ENCODE measurements around the gene RAP1A.
"Not testable (repeated sequence)": the region's sequence is repeated elsewhere in the genome, so short reads cannot be mapped to it uniquely, and the experiment has no call there.

Gene RAP1A

DNA sequence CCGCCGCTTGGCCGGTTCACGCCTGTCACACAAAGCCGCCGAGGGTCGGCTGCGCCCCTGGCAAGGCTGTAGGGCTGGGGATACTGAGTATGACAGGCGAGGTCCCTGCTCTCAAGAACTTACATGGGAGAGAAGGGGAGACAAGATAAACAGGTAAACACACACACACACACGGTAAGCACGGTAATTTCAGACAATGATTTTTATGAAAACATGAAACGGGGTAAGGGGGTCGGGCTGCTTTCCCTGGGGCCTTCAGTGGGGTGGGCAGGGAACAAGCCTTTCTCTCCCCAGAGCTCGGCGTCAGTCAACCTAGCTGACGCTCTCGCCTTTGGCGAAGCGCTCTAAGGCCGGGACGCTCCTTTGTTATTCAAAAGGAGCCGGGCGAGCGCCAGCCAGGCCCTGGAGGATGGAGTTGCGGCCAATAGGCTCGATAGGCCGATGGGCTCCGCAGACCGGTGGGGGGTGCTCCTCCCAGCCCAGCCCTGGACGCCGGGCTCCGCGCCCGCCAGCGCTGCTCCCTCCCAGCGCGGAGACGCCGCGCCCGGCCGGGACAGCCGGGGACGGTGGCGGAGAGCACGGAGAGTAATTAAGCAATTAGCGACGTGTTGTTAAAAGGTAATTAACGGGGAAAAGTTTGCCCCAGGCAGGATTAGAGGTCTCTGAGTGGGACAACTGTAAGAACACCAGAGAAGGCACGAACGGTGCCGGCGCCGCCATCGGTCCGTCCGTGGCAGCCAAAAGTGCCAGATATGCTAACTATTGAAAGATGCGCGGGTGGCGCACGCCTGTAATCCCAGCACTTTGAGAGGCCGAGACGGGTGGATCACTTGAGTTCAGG, 120.6 kb downstream of the RAP1A start:
- Mint-ChIP-seq H3K36me3 (no peaks in the 10 kb centered on the region), H3K4me1 (peaks cover 16% of the 10 kb centered on the region), H3K9me3 (no peaks in the 10 kb centered on the region), H3K27ac (peak overlapping the region; percentile 64), H3K4me3 (peak overlapping the region; percentile 96), H3K27me3 (peaks cover 7% of the 10 kb centered on the region)
- DNase-seq (ENCODE audit: low spot score in 2 of 2) (peak; percentile 21 to 53), ATAC-seq (ENCODE audit: low read depth) (peak; percentile 12)

DNA sequence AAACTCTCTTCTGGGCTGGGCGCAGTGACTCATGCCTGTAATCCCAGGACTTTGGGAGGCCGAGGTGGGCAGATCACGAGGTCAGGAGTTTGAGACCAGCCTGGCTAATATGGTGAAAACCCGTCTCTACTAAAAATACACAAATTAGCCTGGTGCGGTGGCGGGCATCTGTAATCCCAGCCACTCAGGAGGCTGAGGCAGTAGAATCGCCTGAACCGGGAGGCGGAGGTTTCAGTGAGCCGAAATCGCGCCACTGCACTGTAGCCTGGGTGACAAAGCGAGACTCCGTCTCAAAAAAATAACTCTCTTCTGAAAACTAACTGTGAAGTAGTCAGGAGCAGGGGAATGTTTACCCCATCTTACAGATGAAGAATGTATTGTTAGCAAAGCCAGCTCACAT, 122.7 kb downstream of the RAP1A start:
- not testable (repeated sequence) for H3K27ac Mint-ChIP-seq; H3K4me3 Mint-ChIP-seq; H3K36me3 Mint-ChIP-seq; ATAC-seq (ENCODE audit: low read depth); H3K9me3 Mint-ChIP-seq; DNase-seq (ENCODE audit: low spot score in 2 of 2); H3K27me3 Mint-ChIP-seq
- peaks cover 18% of the 10 kb centered on the region for H3K4me1 Mint-ChIP-seq

DNA sequence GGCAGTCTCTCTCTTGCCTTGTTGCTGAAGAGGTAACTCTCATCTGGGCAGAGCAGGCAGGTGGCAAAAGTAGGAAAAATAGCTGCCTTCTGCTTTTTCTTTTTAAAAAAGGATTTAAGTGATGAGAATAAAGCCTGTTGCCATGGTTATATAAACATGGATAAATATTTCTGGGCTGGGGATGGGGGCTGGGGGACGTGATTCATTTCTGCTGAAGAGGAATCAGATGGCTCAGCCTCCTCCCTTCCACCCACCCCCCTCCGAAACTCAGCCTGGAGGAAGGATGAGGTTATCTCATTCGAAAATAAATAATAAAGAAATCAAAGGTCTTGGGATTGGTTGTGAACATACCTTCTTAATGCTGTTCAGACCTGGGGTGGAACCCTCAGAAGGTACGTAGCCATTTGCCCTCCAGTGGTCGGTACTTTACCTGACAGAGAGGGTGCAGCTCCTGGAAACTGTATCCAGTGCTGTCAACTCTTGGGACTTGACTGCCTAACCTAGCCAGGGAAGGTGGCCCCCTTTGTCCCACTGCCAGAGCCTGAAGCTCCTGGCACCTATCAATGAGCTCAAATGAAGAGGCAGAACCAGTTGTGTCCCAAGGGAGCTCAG, 123.5 kb downstream of the RAP1A start:
- Mint-ChIP-seq H3K9me3 (no peaks in the 10 kb centered on the region), H3K27ac (no peak overlapping the region), H3K36me3 (no peaks in the 10 kb centered on the region), H3K27me3 (peaks cover 7% of the 10 kb centered on the region), H3K4me3 (no peak overlapping the region), H3K4me1 (peaks cover 13% of the 10 kb centered on the region)
- no peak for ATAC-seq (ENCODE audit: low read depth)
- no peak for DNase-seq (ENCODE audit: low spot score in 2 of 2)

DNA sequence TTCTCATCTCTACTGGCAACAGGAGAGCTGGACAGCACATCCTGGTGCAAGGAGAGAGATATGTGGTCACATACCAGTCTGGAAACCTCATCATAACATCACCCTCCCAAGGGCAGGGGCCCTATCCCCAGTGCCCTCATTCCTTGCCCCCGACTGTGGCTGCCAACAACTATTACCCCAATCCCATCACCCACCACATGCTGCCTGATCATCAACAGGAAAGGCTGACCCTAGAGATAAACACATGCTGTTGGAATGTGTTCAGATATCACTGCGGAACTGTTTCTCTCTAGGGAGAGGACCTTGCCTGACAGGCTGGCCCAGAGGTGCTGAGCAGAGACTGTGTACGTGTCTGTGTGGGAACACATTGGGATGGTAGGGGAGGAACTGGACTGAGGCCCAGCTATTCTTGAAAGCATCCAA, 124.1 kb downstream of the RAP1A start:
- Mint-ChIP-seq H3K4me1 (peaks cover 10% of the 10 kb centered on the region), H3K27ac (no peak overlapping the region), H3K36me3 (no peaks in the 10 kb centered on the region), H3K4me3 (no peak overlapping the region), H3K27me3 (peaks cover 7% of the 10 kb centered on the region), H3K9me3 (no peaks in the 10 kb centered on the region)
- ATAC-seq (ENCODE audit: low read depth) (no peak), DNase-seq (ENCODE audit: low spot score in 2 of 2) (no peak)

DNA sequence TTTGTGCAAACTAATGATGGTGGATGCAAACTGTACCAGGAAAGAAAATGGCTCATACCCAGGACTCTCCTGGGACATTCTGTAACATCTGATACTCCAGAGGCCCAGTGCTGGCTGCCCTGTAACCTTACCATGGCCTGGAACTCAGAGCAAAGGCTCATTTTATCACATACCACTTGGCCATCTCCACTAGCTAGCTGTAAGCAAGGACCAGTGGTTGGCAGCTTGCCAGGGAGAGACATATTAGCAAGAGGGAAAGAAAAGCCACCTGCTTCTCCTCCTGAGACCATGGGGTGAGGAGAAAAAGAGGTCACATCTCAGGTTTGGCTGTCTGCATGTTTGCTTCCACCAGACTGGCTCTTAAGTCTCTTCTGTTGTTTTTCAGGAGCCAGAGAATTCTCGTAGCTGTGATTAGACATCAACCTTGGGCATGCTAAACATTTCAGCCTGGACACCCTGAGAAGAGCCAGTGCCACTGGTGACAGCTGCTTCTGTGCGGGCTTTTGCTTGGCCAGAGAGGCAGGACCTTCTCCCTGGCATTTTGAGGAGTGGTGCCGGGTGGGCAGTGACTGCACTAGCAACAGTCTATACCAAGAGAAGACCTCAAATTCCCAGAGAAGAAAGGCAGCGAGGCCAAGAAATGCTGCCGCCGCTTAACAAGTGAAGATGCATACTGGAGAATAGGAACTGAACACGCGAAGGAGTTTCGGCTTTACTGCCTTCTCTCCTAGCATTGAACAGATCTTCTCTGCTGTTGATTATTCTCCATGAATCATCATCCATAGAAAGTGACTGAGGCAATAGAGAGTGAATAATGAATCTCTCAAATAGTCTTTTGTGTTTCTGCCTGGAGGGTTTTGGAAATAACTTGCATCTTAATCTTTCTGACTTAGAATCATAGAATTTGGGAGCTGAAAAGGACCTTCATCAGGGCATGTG, 126.4 kb downstream of the RAP1A start:
- Mint-ChIP-seq H3K36me3 (no peaks in the 10 kb centered on the region), H3K4me1 (peaks cover 4% of the 10 kb centered on the region), H3K27ac (no peak overlapping the region), H3K27me3 (peaks cover 1% of the 10 kb centered on the region), H3K4me3 (no peak overlapping the region), H3K9me3 (no peaks in the 10 kb centered on the region)
- DNase-seq (ENCODE audit: low spot score in 2 of 2) (peak in 1 of 2 donors; percentile 7), ATAC-seq (ENCODE audit: low read depth) (no peak)

DNA sequence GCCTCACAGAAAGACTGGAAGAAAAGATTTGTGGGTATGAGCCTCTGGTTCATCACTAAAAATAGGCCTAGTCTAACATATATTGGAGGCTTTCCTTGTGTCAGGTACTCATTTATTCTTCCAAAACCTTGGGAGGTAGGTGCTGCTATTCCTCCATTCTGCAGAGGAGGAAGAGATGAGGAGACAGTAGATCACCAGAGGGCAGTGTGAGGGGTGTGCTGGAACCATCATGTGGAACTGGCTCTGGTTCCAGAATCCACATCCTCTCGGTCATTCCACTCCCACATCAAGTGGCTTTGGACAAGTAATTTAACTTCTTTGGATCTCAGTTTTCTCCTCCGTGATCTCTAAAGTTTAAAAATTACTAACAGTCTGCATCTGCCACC, 127.0 kb downstream of the RAP1A start:
- DNase-seq (ENCODE audit: low spot score in 2 of 2) (no peak), ATAC-seq (ENCODE audit: low read depth) (no peak)
- Mint-ChIP-seq H3K9me3 (no peaks in the 10 kb centered on the region), H3K27ac (no peak overlapping the region), H3K4me1 (peaks cover 4% of the 10 kb centered on the region), H3K36me3 (no peaks in the 10 kb centered on the region), H3K4me3 (no peak overlapping the region), H3K27me3 (no peaks in the 10 kb centered on the region)

DNA sequence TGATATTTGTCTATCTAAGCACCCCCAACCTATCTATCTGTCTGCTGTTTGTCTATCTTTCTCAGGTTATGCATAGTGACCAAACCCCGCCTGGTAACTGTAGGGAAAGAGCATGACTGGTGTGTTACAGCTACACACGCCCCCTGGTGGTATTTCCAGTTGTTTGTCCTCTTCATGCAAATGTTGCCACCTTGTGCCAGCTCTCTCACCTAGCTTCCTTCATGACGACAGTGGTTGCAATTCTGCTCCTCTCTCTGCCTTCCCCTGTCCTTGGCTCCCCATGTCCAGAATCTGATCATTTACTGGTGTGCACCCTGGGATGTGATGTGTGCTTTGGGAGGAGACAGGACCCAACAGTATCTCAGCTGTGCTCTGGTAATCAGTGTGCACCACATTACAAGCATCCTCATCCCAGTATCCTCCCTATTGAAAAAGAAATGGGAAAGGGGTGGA, 127.7 kb downstream of the RAP1A start:
- no peak overlapping the region for H3K27ac Mint-ChIP-seq

DNA sequence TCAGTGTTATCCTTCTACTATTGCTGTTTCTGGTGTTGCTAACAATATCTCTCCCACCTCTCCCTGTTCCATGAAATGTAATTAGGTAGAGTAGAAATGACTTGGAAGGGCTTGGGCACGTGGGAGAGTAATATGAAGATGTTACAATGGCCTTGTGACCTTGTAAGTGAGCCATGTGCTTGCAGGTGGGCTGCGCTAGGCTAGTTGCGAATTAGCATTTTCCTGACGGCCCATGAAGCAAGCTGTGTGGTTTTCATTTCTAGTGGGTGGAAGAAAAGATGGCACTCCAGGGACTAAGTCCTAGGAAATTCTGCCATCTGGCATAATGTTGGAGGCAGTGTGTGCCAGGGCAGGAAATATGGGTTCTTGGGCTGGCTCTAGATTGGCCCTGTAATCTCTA, 128.4 kb downstream of the RAP1A start:
- H3K27ac Mint-ChIP-seq, result no peak overlapping the region
- H3K4me3 Mint-ChIP-seq, result no peak overlapping the region
- peaks cover 6% of the 10 kb centered on the region for H3K4me1 Mint-ChIP-seq
- no peak for ATAC-seq (ENCODE audit: low read depth)
- no peaks in the 10 kb centered on the region for H3K27me3 Mint-ChIP-seq
- DNase-seq (ENCODE audit: low spot score in 2 of 2), result no peak
- H3K36me3 Mint-ChIP-seq, result no peaks in the 10 kb centered on the region
- no peaks in the 10 kb centered on the region for H3K9me3 Mint-ChIP-seq

More for the DNA sequence above, 127.7 kb downstream of the RAP1A start:
- Mint-ChIP-seq H3K4me3 (no peak overlapping the region), H3K4me1 (peaks cover 6% of the 10 kb centered on the region), H3K27me3 (no peaks in the 10 kb centered on the region), H3K36me3 (no peaks in the 10 kb centered on the region), H3K9me3 (no peaks in the 10 kb centered on the region)
- peak; percentile 78 for ATAC-seq (ENCODE audit: low read depth)
- DNase-seq (ENCODE audit: low spot score in 2 of 2), result peak; percentile 19 to 20

DNA sequence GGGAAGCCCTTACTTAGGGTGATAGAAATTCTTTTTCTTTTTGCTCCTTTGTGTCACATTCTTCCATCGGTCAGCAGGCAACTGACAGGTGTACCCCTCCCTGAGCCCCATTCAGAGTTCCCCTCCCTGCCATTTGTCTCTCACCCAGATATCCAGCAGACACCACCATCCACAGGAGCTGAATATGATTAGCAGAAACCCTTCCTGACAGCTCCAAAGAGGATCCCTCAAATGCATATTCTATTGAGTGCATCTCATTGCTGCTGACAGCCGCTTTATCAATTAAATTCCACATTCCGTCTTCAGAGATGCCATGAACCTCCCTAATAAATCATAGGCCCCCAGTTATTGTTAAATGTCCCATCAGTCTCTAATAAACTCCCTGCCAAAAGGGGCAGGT, 130.0 kb downstream of the RAP1A start:
- no peak for DNase-seq (ENCODE audit: low spot score in 2 of 2)
- no peak overlapping the region for H3K4me3 Mint-ChIP-seq
- no peaks in the 10 kb centered on the region for H3K36me3 Mint-ChIP-seq
- H3K27ac Mint-ChIP-seq, result peak overlapping the region; percentile 29
- H3K4me1 Mint-ChIP-seq, result peaks cover 7% of the 10 kb centered on the region
- no peak for ATAC-seq (ENCODE audit: low read depth)
- H3K9me3 Mint-ChIP-seq, result no peaks in the 10 kb centered on the region
- H3K27me3 Mint-ChIP-seq, result no peaks in the 10 kb centered on the region

DNA sequence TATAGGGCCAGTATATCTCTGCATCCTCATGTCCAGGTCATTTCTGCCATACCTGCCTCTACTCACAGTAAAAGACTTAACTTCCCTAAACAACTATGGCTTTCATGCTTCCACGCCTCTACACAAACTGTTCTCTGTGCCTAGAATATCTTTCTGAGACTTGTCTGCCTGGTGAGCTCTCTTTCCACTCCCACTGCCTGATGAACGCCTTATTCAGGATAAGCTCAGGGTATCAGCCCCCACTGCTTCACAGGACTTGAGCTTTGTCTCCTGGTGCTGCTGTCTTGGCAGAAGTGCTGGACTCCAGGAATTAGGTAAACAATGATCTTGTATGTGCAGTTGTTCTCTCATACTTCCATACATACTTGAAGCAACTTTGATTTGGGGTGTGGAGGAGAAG, 131.3 kb downstream of the RAP1A start:
- no peak overlapping the region for H3K27ac Mint-ChIP-seq
- no peaks in the 10 kb centered on the region for H3K36me3 Mint-ChIP-seq
- H3K4me1 Mint-ChIP-seq, result peaks cover 11% of the 10 kb centered on the region
- DNase-seq (ENCODE audit: low spot score in 2 of 2) (no peak), ATAC-seq (ENCODE audit: low read depth) (no peak)
- no peaks in the 10 kb centered on the region for H3K9me3 Mint-ChIP-seq
- no peak overlapping the region for H3K4me3 Mint-ChIP-seq
- H3K27me3 Mint-ChIP-seq, result no peaks in the 10 kb centered on the region

DNA sequence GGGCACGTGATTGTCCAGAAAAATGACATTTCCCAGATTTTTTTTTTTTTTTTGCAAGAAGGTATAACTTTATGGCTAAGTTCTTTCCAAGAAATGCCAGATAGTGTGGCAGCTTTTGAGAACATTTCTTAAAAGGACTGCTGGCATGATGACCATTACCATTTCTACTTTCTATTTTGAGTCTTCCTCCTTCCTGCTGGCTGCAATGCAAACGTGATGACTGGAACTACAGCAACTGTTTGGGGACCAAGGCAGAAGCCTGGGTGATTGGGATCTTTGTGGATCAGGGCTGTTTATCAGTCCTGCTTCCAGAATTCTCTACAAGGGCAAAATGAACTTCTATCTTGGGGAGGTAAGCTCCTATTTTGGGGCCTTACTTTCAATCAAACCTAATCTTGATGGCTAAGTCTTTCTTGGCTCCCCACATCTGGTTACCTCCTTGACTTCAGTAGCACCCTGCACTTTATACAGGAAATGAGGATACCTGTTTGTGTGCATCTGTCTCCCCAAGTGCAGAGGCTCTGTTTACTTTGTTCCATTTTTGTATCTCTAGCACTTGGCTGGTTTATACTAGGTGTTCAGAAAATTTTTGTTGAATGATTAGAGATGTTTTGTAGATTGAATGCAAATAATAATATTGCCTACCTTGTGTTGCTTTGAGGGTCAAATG, 132.5 kb downstream of the RAP1A start:
- Mint-ChIP-seq H3K4me3 (no peak overlapping the region), H3K27ac (peak overlapping the region; percentile 90), H3K27me3 (no peaks in the 10 kb centered on the region), H3K4me1 (peaks cover 19% of the 10 kb centered on the region), H3K36me3 (no peaks in the 10 kb centered on the region), H3K9me3 (no peaks in the 10 kb centered on the region)
- ATAC-seq (ENCODE audit: low read depth) (no peak), DNase-seq (ENCODE audit: low spot score in 2 of 2) (no peak)

DNA sequence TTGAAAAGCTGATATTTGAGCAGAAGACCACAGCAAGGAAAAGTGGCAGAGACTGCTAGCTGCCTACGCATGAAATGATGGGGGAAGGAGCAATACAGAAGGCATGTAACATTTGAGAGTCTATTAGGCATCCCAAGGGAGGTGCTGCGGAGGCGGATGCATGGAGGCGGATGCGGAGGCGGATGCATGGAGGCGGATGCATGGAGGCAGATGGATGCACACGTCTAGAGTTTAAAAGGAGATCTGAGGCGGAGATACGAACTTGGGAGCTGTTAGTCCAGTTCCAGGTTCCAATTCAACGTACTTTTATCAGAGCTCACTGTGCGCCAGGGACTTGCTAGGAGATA, 135.4 kb downstream of the RAP1A start:
- Mint-ChIP-seq H3K36me3 (peaks cover 4% of the 10 kb centered on the region), H3K27ac (peak overlapping the region; percentile 99), H3K9me3 (no peaks in the 10 kb centered on the region), H3K27me3 (no peaks in the 10 kb centered on the region), H3K4me3 (peak overlapping the region; percentile 95), H3K4me1 (peaks cover 21% of the 10 kb centered on the region)
- ATAC-seq (ENCODE audit: low read depth), result peak; percentile 9
- no peak for DNase-seq (ENCODE audit: low spot score in 2 of 2)

DNA sequence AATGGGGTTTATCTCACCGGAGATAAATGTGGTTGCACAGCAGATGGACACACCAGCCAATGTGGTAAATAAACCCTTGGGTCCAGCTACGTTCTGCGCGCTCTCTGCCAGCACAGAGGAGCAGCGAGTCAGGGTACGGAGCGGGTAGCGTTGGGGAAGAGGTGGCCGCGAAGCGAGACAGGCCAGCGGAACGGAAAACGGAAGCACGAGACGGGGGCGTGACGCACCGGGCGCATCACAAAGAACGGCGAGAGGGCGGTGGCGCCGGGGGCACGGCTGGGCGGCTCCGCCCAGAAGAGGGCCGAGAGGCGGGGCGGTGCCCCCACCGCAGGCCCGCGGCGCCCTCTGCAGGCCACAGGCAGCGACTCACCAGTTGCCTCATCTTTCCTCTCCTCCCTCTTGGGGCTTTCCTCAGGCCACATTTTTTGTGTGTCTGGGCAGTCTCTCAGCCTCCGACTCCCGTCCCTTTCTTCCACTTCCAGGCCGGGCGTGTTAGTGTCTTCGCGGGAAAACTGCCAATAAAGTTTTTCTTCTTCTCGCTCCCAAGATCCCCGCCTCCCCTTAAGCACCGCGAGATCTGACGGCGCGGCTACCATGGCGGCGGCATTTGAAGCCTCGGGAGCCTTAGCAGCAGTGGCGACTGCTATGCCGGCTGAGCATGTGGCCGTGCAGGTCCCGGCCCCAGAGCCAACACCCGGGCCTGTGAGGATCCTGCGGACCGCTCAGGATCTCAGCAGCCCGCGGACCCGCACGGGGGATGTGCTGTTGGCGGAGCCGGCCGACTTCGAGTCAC, 135.9 kb downstream of the RAP1A start, which contains the start of gene DDX20:
Gene DDX20, plus strand, starts transcription at position 571 of the 793 bp plus-strand sequence. Its CDS starts 24 bp downstream, at position 595.
- Mint-ChIP-seq H3K4me1 (peaks cover 23% of the 10 kb centered on the region), H3K36me3 (peaks cover 7% of the 10 kb centered on the region), H3K4me3 (peak within 1 kb of the TSS; percentile 95), H3K9me3 (no peaks in the 10 kb centered on the region), H3K27ac (peak within 1 kb of the TSS; percentile 99), H3K27me3 (no peaks in the 10 kb centered on the region)
- ATAC-seq (ENCODE audit: low read depth) (peak; percentile 87), DNase-seq (ENCODE audit: low spot score in 2 of 2) (peak; percentile 91 to 94)
